ENCODE data around the gene RASAL3. TPM values are rescaled to one million over a fixed set of nuclear protein-coding genes. Genes with fewer than 3 reads are reported as not detected.

The RASAL3 gene
- total and polyA plus RNA-seq, 2 of the 8 experiments (the other 6 are each of a cell fraction or from before 2014, with no cell fraction given) = 0.19 to 0.63 TPM

DNA sequence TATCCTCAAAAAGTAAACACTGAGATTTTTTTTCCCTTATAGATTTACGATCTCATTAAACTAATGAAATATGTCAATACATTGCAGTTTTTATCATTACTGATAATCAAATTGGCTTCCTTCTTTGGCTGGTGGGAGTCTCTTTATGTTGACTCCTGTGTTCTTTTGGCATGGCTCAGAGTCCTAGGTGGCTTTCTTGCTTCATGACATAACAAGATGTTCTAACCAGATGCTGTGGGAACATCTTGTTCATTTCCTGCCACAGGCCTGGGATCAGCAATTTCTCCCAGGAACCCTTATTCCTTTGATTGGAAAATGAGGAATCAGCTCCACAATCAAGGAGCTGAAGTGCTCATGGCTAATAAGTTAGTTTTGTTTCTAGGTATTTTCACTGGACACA, 30.8 kb upstream of the RASAL3 start:
- H2BK20ac ChIP-seq (ENCODE audit: low read length) = no peak overlapping the region
- no peaks in the 10 kb centered on the region for H3K79me2 ChIP-seq (ENCODE audit: control insufficient read depth in 1 of 2, insufficient read depth in 2 of 2, low read length in 2 of 2)
- no peak overlapping the region for H3K56ac ChIP-seq (replicated peaks; ENCODE audit: insufficient read length, low read depth, low read length)
- H2BK120ac ChIP-seq (replicated peaks; ENCODE audit: low read depth, low read length) = no peak overlapping the region
- no peak overlapping the region for H3K18ac ChIP-seq (ENCODE audit: extremely low read depth, low read length)
- ChIA-PET CTCF (ENCODE audit: partially characterized antibody) (no interaction called here), POLR2A (ENCODE audit: partially characterized antibody) (no interaction called here)
- DNase-seq (ENCODE audit: low read depth in 1 of 2, low spot score in 2 of 2) = no peak
- H3K27ac ChIP-seq (ENCODE audit: low read depth, low read length) = no peak overlapping the region
- H3K14ac ChIP-seq (ENCODE audit: insufficient read length) = no peak overlapping the region
- no peak overlapping the region for H2BK15ac ChIP-seq (ENCODE audit: low read length)
- H2BK5ac ChIP-seq (ENCODE audit: low read depth, low read length) = no peak overlapping the region
- H4K5ac ChIP-seq (ENCODE audit: insufficient read length, low read depth, low read length) = no peak overlapping the region
- no peak overlapping the region for H2AK5ac ChIP-seq (ENCODE audit: low read depth, low read length)
- peaks cover 12 to 35% of the 10 kb centered on the region in 2 experiments; a peak in 3 of 4 replicates for H3K9me3 ChIP-seq (ENCODE audit: insufficient read depth in 2 of 2, low read depth in 1 of 2, low read length in 1 of 2)
- no peak for FAIRE-seq
- H4K8ac ChIP-seq (ENCODE audit: extremely low read depth, insufficient read depth, low read length) = no peak overlapping the region
- 88% methylated on average over 1 of the region's 1 CpG; no CpG with 5 or more reads in 1 of the 2 experiments for WGBS, 2 experiments (ENCODE audit: extremely low coverage in 1 of 2, insufficient coverage in 1 of 2, insufficient read length in 1 of 2, insufficient replicate concordance in 2 of 2, low coverage in 1 of 2, low lambda C conversion rate in 2 of 2, missing lambda C conversion rate in 1 of 2)
- H3K4me3 ChIP-seq (ENCODE audit: extremely low read depth in 1 of 4, insufficient read depth in 2 of 4, low read depth in 3 of 4, low read length in 4 of 4) = no peak overlapping the region
- H3K4me2 ChIP-seq (ENCODE audit: insufficient read depth in 1 of 2, low read depth in 2 of 2, low read length in 2 of 2) = no peak overlapping the region
- H2BK12ac ChIP-seq (ENCODE audit: low read depth, low read length) = no peak overlapping the region
- H4K91ac ChIP-seq (replicated peaks; ENCODE audit: insufficient read length, low read length) = no peak overlapping the region
- peaks cover 2% of the 10 kb centered on the region; the same call in 1 of the 2 replicates for H3K23me2 ChIP-seq (ENCODE audit: low read depth, low read length)
- H4K20me1 ChIP-seq (replicated peaks in 1 of 2; ENCODE audit: control insufficient read depth in 1 of 2, insufficient read depth in 2 of 2, low read length in 2 of 2) = no peaks in the 10 kb centered on the region
- no peak overlapping the region for H3K23ac ChIP-seq (ENCODE audit: insufficient read length)
- no peaks in the 10 kb centered on the region for H3K79me1 ChIP-seq (ENCODE audit: low read depth, low read length)
- H3K4ac ChIP-seq (replicated peaks; ENCODE audit: insufficient read length, low read depth, low read length) = no peak overlapping the region
- H3K9ac ChIP-seq (replicated peaks in 1 of 4; ENCODE audit: extremely low read depth in 1 of 4, low read depth in 3 of 4, low read length in 3 of 4) = no peak overlapping the region
- no peaks in the 10 kb centered on the region; a peak in 1 of 8 replicates for H3K36me3 ChIP-seq (ENCODE audit: control insufficient read depth in 2 of 4, insufficient read depth in 4 of 4, low read length in 3 of 4)
- no peak overlapping the region for H2AFZ ChIP-seq (ENCODE audit: low read length)
- H3K4me1 ChIP-seq (replicated peaks in 1 of 4; ENCODE audit: control insufficient read depth in 3 of 4, insufficient read depth in 4 of 4, low read length in 3 of 4) = no peaks in the 10 kb centered on the region
- no peaks in the 10 kb centered on the region for H3K27me3 ChIP-seq (replicated peaks in 1 of 4; ENCODE audit: control insufficient read depth in 3 of 4, extremely low read depth in 1 of 4, insufficient read depth in 3 of 4, low read length in 3 of 4)
- TF ChIP-seq SRF (IDR thresholded peaks at IDR 0.05; ENCODE audit: low read depth, low read length) (no peak), GABPA (IDR thresholded peaks at IDR 0.05; ENCODE audit: borderline replicate concordance, insufficient read depth, low read length) (no peak), JUND (IDR thresholded peaks at IDR 0.05; ENCODE audit: low read length) (no peak), BACH1 (IDR thresholded peaks at IDR 0.05; ENCODE audit: low read length) (no peak), CEBPB (IDR thresholded peaks at IDR 0.05; ENCODE audit: low read depth, low read length) (no peak), TAF7 (optimal IDR thresholded peaks at IDR 0.05; ENCODE audit: borderline replicate concordance, low read depth, low read length) (no peak)

Data from H1 (cell line).